HG03439 (cell line): Measurements from ENCODE around the gene FBRSL1.

Experiments used
- ATAC-seq: cut with Tn5 transposase; IDR thresholded peaks from one replicate; pipeline ENCODE4 v1.9.1; 2021; ENCODE audit warnings: mild to moderate bottlenecking, moderate library complexity; ENCODE audit not compliant: unreplicated experiment

Gene FBRSL1

DNA sequence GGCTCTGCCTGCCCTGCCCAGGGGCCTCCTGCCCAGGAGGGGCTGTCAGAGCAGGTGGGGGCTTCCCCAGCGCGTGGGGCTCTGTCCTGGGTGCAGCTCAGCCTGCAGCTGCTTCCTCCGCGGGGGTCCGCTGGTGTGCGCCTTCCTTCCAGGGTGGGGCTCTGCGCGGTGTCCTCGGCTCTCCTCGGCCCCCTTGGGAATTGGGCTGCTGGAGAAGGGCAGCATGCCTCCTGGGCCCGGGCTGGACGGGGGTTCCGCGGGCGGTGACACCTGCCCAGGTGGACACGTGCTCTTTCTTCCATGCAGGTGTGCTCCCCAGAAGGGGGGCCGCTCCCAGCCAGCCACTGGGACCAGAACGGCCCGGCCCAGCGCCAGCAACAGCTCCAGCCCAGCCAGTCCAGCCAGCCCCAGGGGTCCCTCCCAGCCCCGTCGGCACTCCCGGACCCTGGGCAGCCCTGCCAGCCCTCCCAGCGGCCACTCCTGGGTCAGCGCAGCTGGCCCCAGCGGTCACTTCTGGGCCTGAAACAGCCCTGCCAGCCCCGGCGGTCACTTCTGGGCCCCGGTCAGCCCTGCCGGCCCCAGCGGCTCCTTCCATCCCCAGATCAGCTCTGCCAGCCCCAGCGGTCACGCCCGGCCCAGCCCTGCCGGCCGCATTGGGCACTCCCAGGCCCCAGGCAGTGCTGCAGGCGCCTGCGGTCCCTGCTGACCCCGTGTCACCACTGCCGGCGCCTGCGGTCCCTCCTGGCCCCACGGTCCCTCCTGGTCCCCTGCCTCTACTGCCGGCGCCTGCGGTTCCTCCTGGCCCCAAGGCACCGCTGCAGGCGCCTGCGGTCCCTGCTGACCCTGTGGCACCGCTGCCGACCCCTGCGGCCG, 19.1 kb downstream of the FBRSL1 start:
- no peak for ATAC-seq

DNA sequence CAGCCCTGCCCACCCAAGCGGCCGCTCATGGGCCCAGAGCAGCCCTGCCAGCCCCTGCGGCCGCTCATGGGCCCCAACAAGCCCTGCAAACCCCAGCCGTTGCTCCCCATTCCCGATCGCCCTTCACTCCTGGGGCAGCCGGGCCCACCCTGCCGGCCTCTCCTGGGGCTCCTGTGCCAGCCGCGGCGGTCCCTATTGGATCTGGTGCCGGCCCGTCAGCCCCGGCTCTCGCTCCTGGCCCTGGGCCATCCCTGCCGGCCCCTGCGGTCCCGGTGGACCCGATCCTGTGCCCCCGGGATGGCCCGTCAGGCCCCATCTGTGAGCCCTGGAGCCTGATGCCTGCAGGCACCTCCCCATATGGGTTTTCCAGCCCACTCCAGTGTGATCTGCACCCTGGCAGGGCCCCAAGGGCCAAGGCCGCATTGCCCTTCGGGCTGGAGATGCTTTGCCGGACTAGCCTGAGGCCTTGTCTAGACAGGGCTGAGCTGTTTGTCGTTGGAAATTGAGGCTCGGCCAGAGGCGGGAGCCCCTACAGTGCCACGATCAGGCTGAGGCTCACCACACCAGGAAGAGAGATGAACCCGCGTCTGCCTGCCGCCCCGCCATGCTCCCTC, 20.3 kb downstream of the FBRSL1 start:
- ATAC-seq, result no peak

- ATAC-seq, result no peak
These were observed 21.0 kb downstream of the FBRSL1 start for GRCh38 chr12:132510746-132511477.

GRCh38 chr12:132511516-132512196, 21.7 kb downstream of the FBRSL1 start:
- ATAC-seq, result no peak

DNA sequence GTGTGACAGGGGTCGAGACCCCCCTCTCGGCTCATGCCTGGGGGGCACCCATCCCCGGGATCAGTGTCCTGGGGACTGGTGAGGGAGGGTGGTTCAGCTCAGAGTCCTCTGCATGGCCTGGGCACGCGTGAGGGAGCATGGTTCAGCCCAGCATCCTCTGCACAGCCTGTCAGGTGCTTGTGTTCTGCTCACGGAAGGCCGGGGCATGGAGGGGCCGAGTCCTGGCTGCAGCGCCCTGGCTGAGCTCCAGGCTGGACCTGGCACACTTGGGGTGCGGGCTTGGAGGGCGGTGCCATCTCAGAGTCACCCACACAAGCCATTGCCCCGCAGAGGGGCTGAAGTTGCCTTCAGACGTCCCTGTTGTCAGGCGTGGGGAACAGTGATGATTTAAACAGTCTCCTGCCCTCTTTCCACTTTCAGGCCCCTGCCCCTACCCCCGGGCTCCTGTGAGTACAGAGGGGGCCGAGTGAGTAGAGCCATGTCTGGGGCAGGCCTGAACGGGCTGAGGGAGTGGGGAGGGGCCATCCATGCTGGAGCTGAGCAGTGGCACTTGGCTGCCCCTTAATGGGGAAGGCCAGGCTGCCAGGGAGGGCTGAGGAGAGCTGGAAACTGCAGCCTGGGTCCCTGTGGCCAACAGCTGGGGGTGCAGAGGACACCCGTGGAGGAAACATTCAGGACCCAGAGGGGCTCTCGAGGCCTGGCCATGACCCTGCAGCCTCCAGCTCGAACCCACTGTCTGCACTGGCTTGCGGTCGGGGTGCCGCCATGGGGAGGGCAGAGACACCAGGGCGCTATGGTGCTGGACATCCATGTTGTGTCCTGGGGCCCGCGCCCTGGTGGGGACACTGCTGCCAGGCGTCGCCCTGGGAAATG, 22.5 kb downstream of the FBRSL1 start:
- ATAC-seq, result no peak

- no peak for ATAC-seq
These were observed 23.1 kb downstream of the FBRSL1 start for GRCh38 chr12:132513070-132513398.

DNA sequence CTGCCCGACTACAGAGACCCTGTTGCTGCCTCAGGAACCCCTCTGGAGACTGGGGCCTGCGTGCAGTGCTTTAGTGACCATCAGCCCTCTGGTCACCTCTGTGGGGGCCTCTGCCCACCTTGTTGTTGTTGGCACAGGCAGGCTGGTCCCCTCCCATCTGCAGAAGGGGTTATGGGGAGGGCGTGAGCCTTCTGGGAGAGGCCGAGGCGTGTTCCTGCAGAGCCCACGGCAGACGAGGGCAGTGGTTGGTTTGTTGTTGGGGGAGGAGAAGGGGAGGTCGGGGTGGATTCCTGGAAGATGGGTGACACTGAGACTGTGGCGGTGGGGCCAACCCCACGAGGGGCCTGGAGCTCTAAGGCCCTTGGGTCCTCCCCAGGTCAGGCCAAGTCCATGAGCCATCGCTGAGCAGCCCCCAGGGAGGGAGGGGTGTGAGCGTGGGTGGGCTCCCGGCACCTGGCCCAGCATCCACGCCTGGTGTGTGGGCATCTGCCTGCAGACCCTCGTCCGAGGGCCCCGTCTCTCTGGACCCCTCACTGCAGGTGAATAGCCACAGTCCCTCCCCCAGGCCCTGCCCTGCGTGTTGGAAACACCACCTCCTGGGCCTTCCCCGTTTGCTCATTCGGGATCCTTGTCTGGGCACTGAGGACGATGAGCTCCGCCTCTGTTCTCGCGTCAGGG, 23.6 kb downstream of the FBRSL1 start:
- no peak for ATAC-seq

DNA sequence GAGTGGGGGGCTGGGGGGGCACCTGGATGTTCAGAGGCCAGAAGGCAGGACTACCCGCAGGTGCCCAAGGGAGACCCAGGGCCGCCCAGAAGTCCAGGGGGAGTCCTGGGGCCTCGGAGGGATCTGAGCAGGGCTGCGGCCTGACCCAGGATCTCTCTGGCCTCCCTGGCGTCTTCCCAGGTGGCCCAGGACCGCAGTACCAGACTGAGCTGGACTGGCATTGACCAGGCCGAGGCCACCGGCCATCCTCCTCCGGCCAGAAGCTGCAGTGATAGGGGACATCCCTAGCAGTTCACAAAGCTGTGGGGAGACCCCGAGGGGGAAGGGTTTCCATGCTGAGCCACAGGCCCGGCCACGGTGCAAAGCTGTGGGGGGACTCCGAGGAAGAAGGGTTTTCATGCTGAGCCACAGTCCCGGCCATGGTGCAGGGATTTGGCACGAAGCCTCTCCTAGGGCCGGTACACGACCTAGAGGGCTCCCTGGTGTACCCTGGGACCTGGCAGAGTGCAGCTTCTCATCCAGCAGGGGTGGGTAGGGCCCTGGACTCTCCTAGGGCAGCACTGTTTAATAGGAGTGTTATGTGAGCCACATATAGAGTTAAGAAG, 24.4 kb downstream of the FBRSL1 start:
- ATAC-seq, result no peak

DNA sequence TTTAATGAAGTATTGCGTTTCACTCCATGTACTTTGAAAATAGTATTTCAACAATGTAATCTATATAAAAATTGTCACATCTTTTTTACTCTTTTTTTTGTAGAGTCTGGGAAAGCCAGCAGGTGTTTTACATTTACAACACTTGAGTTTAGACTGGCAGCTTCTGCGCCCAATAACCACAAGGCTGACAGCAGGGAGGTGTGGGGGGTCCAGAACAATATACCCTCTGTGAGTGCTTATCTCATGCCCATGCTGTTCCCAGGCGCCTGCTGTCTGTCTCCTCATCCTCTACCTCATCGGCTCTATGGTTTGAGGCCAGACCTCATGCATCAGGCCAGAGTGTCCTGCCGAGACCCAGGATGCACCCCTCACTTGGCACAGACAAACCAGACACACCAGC, 24.9 kb downstream of the FBRSL1 start:
- no peak for ATAC-seq

- ATAC-seq, result no peak
These were observed 26.4 kb downstream of the FBRSL1 start for GRCh38 chr12:132516095-132517012.

DNA sequence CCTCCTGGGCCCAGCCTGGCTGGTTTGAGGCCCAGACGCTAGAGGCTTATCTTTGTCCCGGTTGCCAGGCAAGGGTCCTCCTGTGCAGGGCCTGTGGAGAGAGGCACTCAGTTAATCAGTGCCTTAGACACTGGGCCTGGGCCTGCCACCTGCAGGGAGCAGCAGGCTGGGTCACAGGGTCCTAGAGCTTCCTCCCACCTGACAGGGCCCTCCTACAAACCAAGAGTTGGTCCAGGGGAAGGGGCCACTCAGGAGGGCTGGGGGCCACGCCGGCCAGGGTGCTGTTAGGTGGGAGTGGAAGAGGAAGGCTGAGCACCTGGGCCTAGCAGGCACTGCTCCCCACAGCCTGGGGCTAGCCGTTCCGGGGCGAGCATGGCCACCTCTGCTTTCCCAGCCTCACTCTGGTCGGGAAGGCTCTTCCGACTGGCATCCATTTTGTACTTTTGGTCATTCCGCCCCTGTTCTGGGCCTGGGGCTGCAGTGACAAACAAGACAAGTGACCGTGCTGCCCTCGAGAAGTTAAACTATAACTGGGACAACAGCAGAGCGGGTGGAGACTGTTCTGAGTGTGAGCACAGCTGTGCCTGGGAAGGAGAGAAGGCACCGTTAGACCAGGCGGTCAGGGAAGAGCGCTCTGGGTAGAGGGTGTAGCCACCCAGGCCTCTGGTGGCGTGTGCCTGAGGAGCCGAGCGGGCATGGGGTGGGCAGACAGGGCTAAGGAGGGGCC, 27.2 kb downstream of the FBRSL1 start:
- ATAC-seq, result no peak

- no peak for ATAC-seq
These were observed 27.8 kb downstream of the FBRSL1 start for GRCh38 chr12:132517740-132518100.

- ATAC-seq, result no peak
These were observed 28.5 kb downstream of the FBRSL1 start for GRCh38 chr12:132518354-132518992.

DNA sequence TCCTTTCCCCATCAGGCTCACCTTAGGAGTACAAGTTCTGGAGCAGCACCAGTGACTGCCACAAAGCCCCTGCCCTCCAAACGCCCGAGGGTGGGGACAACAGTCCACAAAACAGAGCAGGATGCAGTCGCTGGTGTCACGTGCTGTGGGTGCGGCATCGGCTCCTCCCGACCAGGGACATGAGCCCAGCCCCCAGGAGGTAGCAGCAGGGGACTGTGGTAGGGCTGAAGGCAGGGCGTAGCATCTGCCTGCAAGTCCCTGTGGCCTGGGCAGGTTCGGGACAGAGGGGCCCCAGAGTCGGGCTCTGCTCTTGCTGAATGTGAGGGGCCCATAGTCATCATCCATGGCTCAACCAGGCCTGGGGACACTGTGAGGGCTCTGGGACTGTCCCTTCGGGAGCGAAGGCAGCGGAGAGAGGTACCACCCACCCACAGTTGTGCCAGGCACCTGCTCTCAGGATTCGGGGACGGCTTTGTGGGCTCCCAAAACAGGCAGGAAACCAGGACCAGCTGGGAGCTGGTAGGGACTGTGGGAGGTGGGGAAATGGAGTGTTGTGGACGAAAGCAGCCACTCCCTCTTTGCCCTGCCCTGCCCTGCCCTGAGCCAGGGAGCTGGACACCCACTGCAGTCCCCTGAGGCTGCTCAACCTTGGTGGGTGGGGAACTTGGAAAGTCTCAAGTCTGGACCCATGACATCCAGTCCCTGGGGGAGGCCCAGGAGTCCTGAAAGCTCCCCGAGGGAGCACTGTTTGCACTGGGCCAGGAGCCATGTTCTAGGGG, 30.7 kb downstream of the FBRSL1 start:
- no peak for ATAC-seq

DNA sequence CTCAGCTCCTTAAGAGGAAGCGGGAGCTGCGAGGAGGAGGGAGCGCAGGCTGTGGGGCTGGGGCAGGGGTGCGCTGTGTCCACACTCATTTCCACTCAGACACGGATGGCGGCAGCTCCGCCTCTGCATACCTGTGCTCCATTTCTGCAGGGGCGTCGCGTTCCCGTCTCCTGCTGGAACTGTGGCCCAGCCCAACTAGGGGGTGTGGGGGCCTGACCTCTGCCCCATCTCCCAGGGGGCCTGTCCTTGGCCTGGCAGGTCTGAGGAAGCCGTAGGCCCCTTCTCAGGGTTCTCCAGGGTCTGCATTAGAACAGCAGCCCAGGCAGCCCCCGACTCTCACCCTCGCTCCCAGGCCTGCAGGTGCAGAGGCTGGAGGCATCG, 31.2 kb downstream of the FBRSL1 start:
- ATAC-seq, result no peak

- no peak for ATAC-seq
These were observed 31.9 kb downstream of the FBRSL1 start for GRCh38 chr12:132521712-132522292.
